SK-N-SH treated with all-trans-retinoic acid at 6 μM for 48 hours (cell line): ENCODE measurements around the gene KRTAP1-5.

Experiments
- ATAC-seq: fragments of 200-7000 bp; cut with Tn5 transposase; 3 replicates; pipeline ENCODE4 v1.9.1; 2020; ENCODE audit warnings: mild to moderate bottlenecking, moderate library complexity
- ARNTL ChIP-seq: fragments of 450-650 bp; formaldehyde crosslinking; IDR thresholded peaks from 2 replicates; pipeline ENCODE4 v1.5.0; 2020; ENCODE audit warnings: low read depth, mild to moderate bottlenecking, moderate library complexity, borderline replicate concordance
- BACH2 ChIP-seq: fragments of 250-450 bp; sonication (Bioruptor Pico); IDR thresholded peaks from 2 replicates; pipeline ENCODE4 v1.9.0; 2021; ENCODE audit warnings: mild to moderate bottlenecking, borderline replicate concordance
- ESRRG ChIP-seq: fragments of 250-450 bp; sonication (Bioruptor Pico); IDR thresholded peaks from 2 replicates; pipeline ENCODE4 v1.6.1; 2021; ENCODE audit warnings: mild to moderate bottlenecking
- GLIS3 ChIP-seq: fragments of 250-450 bp; sonication (Bioruptor Pico); IDR thresholded peaks from 2 replicates; pipeline ENCODE4 v1.5.0; 2020; ENCODE audit warnings: mild to moderate bottlenecking, moderate library complexity
- ISL1 ChIP-seq: fragments of 250-450 bp; sonication (Bioruptor Pico); IDR thresholded peaks from 2 replicates; pipeline ENCODE4 v2.1.2; 2022; ENCODE audit warnings: mild to moderate bottlenecking, moderate library complexity
- OSR1 ChIP-seq: fragments of 250-450 bp; sonication (Bioruptor Pico); IDR thresholded peaks from 2 replicates; pipeline ENCODE4 v1.8.0; 2022; ENCODE audit warnings: moderate library complexity, mild to moderate bottlenecking, inconsistent platforms
- PPARA ChIP-seq: fragments of 250-450 bp; sonication (Bioruptor Pico); IDR thresholded peaks from 2 replicates; pipeline ENCODE4 v1.5.0; 2020; ENCODE audit warnings: mild to moderate bottlenecking, borderline replicate concordance
- RARB ChIP-seq: fragments of 250-450 bp; sonication (Bioruptor Pico); IDR thresholded peaks from 2 replicates; pipeline ENCODE4 v1.8.0; 2021; ENCODE audit warnings: mild to moderate bottlenecking, moderate library complexity
- SNAI2 ChIP-seq: fragments of 250-450 bp; sonication (Bioruptor Pico); IDR thresholded peaks from 2 replicates; pipeline ENCODE4 v1.5.0; 2020; ENCODE audit warnings: mild to moderate bottlenecking, moderate library complexity
- TCF4 ChIP-seq: fragments of 250-450 bp; sonication (Bioruptor Pico); IDR thresholded peaks from 2 replicates; pipeline ENCODE4 v1.8.0; 2021; ENCODE audit warnings: mild to moderate bottlenecking, moderate library complexity, borderline replicate concordance
- TOX ChIP-seq: fragments of 250-450 bp; sonication (Bioruptor Pico); IDR thresholded peaks from 2 replicates; pipeline ENCODE4 v1.8.0; 2021; ENCODE audit warnings: mild to moderate bottlenecking, moderate library complexity, borderline replicate concordance
- ZC3H10 ChIP-seq: fragments of 250-450 bp; sonication (Bioruptor Pico); IDR thresholded peaks from 2 replicates; pipeline ENCODE4 v1.5.1; 2021; ENCODE audit warnings: mild to moderate bottlenecking, moderate library complexity
- ZFP3 ChIP-seq: fragments of 250-450 bp; sonication (Bioruptor Pico); IDR thresholded peaks from 2 replicates; pipeline ENCODE4 v1.5.0; 2020; ENCODE audit warnings: mild to moderate bottlenecking, moderate library complexity
- ZFP30 ChIP-seq: fragments of 450-650 bp; formaldehyde crosslinking; IDR thresholded peaks from 2 replicates; pipeline ENCODE4 v1.5.0; 2022; ENCODE audit warnings: mild to moderate bottlenecking, moderate library complexity
- ZNF565 ChIP-seq: fragments of 450-650 bp; formaldehyde crosslinking; conservative IDR thresholded peaks from 2 replicates; pipeline ENCODE4 v1.5.0; 2020; ENCODE audit warnings: low read depth, mild to moderate bottlenecking, moderate library complexity
- ZNF70 ChIP-seq: fragments of 450-650 bp; formaldehyde crosslinking; IDR thresholded peaks from 2 replicates; pipeline ENCODE4 v1.5.0; 2020; ENCODE audit warnings: mild to moderate bottlenecking, moderate library complexity
- ZNF8 ChIP-seq: fragments of 450-650 bp; formaldehyde crosslinking; IDR thresholded peaks from 2 replicates; pipeline ENCODE4 v1.5.0; 2020; ENCODE audit warnings: mild to moderate bottlenecking, moderate library complexity
- TF ChIP-seq, protein P1 (sequence below): fragments of 250-450 bp; sonication (Bioruptor Pico); IDR thresholded peaks from 2 replicates; pipeline ENCODE4 v1.5.1; 2020; ENCODE audit warnings: low read depth, mild to moderate bottlenecking, moderate library complexity
- TF ChIP-seq, protein P2 (sequence below): fragments of 250-450 bp; sonication (Bioruptor Pico); IDR thresholded peaks from 2 replicates; pipeline ENCODE4 v1.5.0; 2020; ENCODE audit warnings: mild to moderate bottlenecking, moderate library complexity
- TF ChIP-seq, protein P3 (sequence below): fragments of 250-450 bp; sonication (Bioruptor Pico); IDR thresholded peaks from 2 replicates; pipeline ENCODE4 v1.8.0; 2021; ENCODE audit warnings: low read depth, mild to moderate bottlenecking, moderate library complexity, borderline replicate concordance

Gene KRTAP1-5

DNA sequence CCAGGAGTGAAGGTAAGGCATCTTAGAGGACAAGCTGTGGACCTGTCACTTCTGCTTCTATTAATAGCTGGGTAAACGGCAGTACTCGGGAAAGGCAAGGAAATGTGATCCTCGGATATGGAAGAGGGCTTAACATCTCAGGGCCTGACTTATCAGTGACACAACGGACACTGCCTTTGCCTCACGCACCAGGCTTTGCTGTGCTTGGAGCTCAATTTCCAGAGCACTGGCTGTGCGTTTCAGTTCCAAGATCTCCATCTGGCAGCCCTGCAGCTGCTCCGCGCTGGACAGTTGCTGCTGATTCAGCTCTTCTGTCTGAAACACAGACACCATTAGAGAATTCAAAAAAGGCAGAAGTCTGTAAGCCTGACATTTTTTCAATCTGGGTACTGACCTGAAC is 46.4 kb downstream of the KRTAP1-5 start (continued):
- TF ChIP-seq, protein P1, sequence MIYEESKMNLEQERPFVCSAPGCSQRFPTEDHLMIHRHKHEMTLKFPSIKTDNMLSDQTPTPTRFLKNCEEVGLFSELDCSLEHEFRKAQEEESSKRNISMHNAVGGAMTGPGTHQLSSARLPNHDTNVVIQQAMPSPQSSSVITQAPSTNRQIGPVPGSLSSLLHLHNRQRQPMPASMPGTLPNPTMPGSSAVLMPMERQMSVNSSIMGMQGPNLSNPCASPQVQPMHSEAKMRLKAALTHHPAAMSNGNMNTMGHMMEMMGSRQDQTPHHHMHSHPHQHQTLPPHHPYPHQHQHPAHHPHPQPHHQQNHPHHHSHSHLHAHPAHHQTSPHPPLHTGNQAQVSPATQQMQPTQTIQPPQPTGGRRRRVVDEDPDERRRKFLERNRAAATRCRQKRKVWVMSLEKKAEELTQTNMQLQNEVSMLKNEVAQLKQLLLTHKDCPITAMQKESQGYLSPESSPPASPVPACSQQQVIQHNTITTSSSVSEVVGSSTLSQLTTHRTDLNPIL: no peak
- no peak for TF ChIP-seq ISL1 (CRISPR knock-in tag)
- TF ChIP-seq BACH2: no peak

DNA sequence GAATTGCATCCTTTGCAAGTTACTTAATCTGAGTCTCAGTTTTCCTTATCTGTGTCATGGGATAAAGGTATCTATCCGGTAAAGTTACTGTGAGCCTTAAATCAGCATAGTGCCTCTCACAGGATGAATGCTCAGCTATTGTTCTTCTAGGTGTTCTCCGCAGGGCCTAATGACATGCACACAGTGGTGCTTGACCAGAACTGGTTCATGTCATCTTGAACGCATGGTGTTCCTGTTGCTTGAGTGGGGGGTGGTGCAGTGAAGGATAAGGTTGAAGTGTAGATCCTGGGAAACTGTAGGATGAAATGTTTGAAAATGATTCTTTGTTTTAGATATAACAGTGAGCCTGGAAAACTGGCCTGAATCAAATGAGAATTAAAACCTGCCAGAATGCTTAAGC is 46.9 kb downstream of the KRTAP1-5 start:
- ATAC-seq: no peak
- no peak for TF ChIP-seq ISL1 (CRISPR knock-in tag)
- no peak for TF ChIP-seq SNAI2
- TF ChIP-seq ZNF565 (CRISPR knock-in tag): no peak
- TF ChIP-seq, protein P1: no peak
- no peak for TF ChIP-seq OSR1
- no peak for TF ChIP-seq RARB
- TF ChIP-seq, protein P2, sequence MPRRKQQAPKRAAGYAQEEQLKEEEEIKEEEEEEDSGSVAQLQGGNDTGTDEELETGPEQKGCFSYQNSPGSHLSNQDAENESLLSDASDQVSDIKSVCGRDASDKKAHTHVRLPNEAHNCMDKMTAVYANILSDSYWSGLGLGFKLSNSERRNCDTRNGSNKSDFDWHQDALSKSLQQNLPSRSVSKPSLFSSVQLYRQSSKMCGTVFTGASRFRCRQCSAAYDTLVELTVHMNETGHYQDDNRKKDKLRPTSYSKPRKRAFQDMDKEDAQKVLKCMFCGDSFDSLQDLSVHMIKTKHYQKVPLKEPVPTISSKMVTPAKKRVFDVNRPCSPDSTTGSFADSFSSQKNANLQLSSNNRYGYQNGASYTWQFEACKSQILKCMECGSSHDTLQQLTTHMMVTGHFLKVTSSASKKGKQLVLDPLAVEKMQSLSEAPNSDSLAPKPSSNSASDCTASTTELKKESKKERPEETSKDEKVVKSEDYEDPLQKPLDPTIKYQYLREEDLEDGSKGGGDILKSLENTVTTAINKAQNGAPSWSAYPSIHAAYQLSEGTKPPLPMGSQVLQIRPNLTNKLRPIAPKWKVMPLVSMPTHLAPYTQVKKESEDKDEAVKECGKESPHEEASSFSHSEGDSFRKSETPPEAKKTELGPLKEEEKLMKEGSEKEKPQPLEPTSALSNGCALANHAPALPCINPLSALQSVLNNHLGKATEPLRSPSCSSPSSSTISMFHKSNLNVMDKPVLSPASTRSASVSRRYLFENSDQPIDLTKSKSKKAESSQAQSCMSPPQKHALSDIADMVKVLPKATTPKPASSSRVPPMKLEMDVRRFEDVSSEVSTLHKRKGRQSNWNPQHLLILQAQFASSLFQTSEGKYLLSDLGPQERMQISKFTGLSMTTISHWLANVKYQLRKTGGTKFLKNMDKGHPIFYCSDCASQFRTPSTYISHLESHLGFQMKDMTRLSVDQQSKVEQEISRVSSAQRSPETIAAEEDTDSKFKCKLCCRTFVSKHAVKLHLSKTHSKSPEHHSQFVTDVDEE (CRISPR knock-in tag): no peak
- no peak for TF ChIP-seq ZFP3 (CRISPR knock-in tag)

DNA sequence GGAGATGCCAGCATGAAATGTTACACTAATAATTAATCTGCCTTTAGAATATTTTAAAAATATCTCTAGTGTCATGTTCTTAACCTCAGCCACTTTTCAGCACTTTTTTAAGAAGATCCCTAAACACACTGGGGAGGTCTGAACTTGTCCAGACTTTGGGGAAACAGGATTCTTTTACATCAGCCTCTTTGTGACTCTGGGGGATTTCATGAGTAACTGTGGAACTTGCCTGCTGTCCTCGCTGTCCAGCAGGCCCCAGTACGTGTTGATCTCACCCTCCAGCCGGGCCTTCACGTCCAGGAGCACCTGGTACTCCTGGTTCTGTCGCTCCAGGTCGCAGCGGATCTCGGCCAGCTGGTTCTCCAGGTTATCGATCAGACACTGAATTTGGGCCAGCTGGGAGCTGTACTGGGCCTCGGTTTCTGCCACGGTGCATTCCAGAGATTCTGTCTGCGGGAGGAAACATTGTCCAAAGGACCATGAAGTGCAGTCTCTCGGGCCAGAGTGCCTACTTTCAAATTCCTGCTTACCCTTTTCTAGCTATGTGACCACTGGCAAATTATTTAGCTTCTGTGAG is 48.3 kb downstream of the KRTAP1-5 start:
- ATAC-seq: no peak

More for the DNA sequence above, 48.3 kb downstream of the KRTAP1-5 start:
- TF ChIP-seq ZNF8 (CRISPR knock-in tag) (no peak), ESRRG (no peak), TOX (CRISPR knock-in tag) (no peak), GLIS3 (no peak), ZFP30 (CRISPR knock-in tag) (no peak), RARB (no peak), OSR1 (no peak), PPARA (CRISPR knock-in tag) (no peak), ZNF565 (CRISPR knock-in tag) (no peak), SNAI2 (no peak), ISL1 (CRISPR knock-in tag) (no peak), BACH2 (no peak), ARNTL (CRISPR knock-in tag) (no peak), TCF4 (CRISPR knock-in tag) (no peak), ZC3H10 (no peak), ZNF70 (no peak)
- TF ChIP-seq, protein P2 (CRISPR knock-in tag): no peak
- TF ChIP-seq, protein P3, sequence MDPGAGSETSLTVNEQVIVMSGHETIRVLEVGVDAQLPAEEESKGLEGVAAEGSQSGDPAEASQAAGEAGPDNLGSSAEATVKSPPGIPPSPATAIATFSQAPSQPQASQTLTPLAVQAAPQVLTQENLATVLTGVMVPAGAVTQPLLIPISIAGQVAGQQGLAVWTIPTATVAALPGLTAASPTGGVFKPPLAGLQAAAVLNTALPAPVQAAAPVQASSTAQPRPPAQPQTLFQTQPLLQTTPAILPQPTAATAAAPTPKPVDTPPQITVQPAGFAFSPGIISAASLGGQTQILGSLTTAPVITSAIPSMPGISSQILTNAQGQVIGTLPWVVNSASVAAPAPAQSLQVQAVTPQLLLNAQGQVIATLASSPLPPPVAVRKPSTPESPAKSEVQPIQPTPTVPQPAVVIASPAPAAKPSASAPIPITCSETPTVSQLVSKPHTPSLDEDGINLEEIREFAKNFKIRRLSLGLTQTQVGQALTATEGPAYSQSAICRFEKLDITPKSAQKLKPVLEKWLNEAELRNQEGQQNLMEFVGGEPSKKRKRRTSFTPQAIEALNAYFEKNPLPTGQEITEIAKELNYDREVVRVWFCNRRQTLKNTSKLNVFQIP (CRISPR knock-in tag): no peak
- TF ChIP-seq, protein P1: no peak
